ENCODE measurements around the gene SPN.
"Not testable (repeated sequence)": the region's sequence is repeated elsewhere in the genome, so short reads cannot be mapped to it uniquely, and the experiment has no call there.

The SPN gene

DNA sequence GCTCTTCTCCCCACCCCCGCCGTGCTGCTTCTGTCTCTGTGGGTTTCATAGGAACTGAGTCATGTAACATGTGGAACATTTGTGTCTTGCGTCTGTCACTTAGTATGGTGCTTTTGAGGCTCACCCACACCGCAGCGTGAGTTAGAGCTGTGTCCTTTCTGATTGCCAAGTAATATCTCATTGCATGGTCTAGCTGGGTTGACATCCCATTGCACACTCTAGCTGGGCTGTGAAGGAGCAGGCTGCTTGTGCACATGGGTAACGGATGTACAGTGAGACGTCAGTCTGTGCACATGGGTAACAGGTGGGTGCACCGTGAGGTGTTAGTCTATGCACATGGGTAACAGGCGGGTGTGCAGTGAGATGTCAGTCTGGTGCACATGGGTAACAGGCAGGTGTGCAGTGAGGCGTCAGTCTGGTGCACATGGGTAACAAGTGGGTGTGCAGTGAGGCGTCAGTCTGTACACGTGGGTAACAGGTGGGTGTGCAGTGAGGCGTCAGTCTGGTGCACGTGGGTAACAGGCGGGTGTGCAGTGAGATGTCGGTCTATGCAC, 36.2 kb upstream of the SPN start:
- not testable (repeated sequence) for H3K27me3 ChIP-seq (ENCODE audit: insufficient read depth, low read length); H3K9me3 ChIP-seq (ENCODE audit: insufficient read depth, low read depth, low read length); H3K18ac ChIP-seq (ENCODE audit: low read length); H2BK12ac ChIP-seq (ENCODE audit: low read length); H3K79me1 ChIP-seq (ENCODE audit: low read length); H3K4me2 ChIP-seq (ENCODE audit: low read length); H2AFZ ChIP-seq (ENCODE audit: insufficient read depth, low read length, poor library complexity); H3K36me3 ChIP-seq (ENCODE audit: control insufficient read depth in 1 of 2, insufficient read depth in 2 of 2, low read length in 2 of 2); H3K23ac ChIP-seq (ENCODE audit: low read length); H2BK120ac ChIP-seq (ENCODE audit: insufficient read depth, low read length, poor library complexity); H3K4me3 ChIP-seq (ENCODE audit: low read depth, low read length); DNase-seq; H4K8ac ChIP-seq (ENCODE audit: low read depth, low read length); H3K4me1 ChIP-seq (ENCODE audit: control insufficient read depth in 1 of 2, insufficient read depth in 2 of 2, low read length in 2 of 2); H3K79me2 ChIP-seq (ENCODE audit: control insufficient read depth, insufficient read depth, low read length, poor library complexity); H4K91ac ChIP-seq (ENCODE audit: low read depth, low read length); H2BK5ac ChIP-seq (ENCODE audit: low read depth, low read length, poor library complexity); H3K4ac ChIP-seq (ENCODE audit: low read depth, low read length); H2AK5ac ChIP-seq (ENCODE audit: low read length); H3K14ac ChIP-seq (ENCODE audit: low read length); H3K27ac ChIP-seq (ENCODE audit: low read depth, low read length); H3K9ac ChIP-seq (ENCODE audit: low read length); H4K12ac ChIP-seq (ENCODE audit: low read depth, low read length)
- WGBS (ENCODE audit: extremely low coverage, insufficient coverage, insufficient read length) = no CpG with 5 or more reads among the region's 16 CpGs

DNA sequence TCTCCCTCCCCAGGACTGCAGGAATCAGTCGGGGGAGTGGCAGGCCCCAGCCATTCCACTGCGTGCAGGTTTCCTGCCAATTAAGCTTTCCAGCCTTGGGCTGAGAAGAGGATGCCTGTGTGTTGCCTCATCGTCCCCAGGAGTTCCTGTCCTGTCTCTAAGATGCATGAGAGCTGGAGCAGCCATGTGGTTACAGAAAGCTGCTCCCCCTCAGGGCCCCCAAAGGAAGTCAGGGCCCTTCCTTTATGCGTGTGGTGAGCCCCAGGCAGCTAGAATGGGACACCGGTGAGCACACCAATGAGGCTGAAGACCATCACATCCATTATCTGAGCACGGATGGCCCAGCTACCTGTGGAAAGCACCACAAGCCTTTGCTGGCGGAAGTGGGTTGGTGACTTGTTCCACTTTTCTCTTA, 35.4 kb upstream of the SPN start:
- not testable (repeated sequence) for H3K9ac ChIP-seq (ENCODE audit: low read length); H3K18ac ChIP-seq (ENCODE audit: low read length); H3K79me1 ChIP-seq (ENCODE audit: low read length); H2BK12ac ChIP-seq (ENCODE audit: low read length); H4K8ac ChIP-seq (ENCODE audit: low read depth, low read length); DNase-seq; H2BK120ac ChIP-seq (ENCODE audit: insufficient read depth, low read length, poor library complexity); H2AK5ac ChIP-seq (ENCODE audit: low read length); H2BK5ac ChIP-seq (ENCODE audit: low read depth, low read length, poor library complexity); H2AFZ ChIP-seq (ENCODE audit: insufficient read depth, low read length, poor library complexity); H3K4me2 ChIP-seq (ENCODE audit: low read length); H3K4me3 ChIP-seq (ENCODE audit: low read depth, low read length); H3K14ac ChIP-seq (ENCODE audit: low read length); H4K91ac ChIP-seq (ENCODE audit: low read depth, low read length); H3K36me3 ChIP-seq (ENCODE audit: control insufficient read depth in 1 of 2, insufficient read depth in 2 of 2, low read length in 2 of 2); H3K4me1 ChIP-seq (ENCODE audit: control insufficient read depth in 1 of 2, insufficient read depth in 2 of 2, low read length in 2 of 2); H3K79me2 ChIP-seq (ENCODE audit: control insufficient read depth, insufficient read depth, low read length, poor library complexity); H3K4ac ChIP-seq (ENCODE audit: low read depth, low read length); H3K23ac ChIP-seq (ENCODE audit: low read length); H3K27ac ChIP-seq (ENCODE audit: low read depth, low read length); H4K12ac ChIP-seq (ENCODE audit: low read depth, low read length); H3K9me3 ChIP-seq (ENCODE audit: insufficient read depth, low read depth, low read length); H3K27me3 ChIP-seq (ENCODE audit: insufficient read depth, low read length)
- no CpG with 5 or more reads among the region's 7 CpGs for WGBS (ENCODE audit: extremely low coverage, insufficient coverage, insufficient read length)

DNA sequence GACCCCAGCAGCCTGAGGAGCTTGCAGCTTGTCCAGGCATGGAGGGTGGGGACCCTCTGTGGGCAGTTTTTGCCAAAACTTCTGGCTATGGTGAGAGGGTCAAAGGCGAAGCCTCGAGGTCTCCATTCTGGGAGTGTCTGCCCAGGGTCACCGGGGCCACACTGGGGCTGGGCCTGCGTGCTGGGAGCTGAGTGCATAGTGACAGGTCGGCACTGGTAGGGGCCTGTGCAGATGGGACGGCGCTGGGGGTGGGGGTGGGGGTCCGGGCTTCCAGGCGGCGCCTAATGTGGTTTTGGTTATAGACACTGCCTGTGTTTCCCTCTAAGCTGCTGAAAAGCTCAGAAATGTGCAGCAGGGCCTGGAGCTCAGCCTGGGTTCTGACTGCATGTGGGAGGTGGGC, 34.3 kb upstream of the SPN start:
- H3K9me3 ChIP-seq (ENCODE audit: insufficient read depth, low read depth, low read length); H3K4me2 ChIP-seq (ENCODE audit: low read length); H2BK12ac ChIP-seq (ENCODE audit: low read length); H3K18ac ChIP-seq (ENCODE audit: low read length); H3K27me3 ChIP-seq (ENCODE audit: insufficient read depth, low read length); H3K9ac ChIP-seq (ENCODE audit: low read length); H3K4me1 ChIP-seq (ENCODE audit: control insufficient read depth in 1 of 2, insufficient read depth in 2 of 2, low read length in 2 of 2); H4K8ac ChIP-seq (ENCODE audit: low read depth, low read length); H4K91ac ChIP-seq (ENCODE audit: low read depth, low read length); H3K36me3 ChIP-seq (ENCODE audit: control insufficient read depth in 1 of 2, insufficient read depth in 2 of 2, low read length in 2 of 2); H2AFZ ChIP-seq (ENCODE audit: insufficient read depth, low read length, poor library complexity); H4K12ac ChIP-seq (ENCODE audit: low read depth, low read length); H2BK120ac ChIP-seq (ENCODE audit: insufficient read depth, low read length, poor library complexity); H3K27ac ChIP-seq (ENCODE audit: low read depth, low read length); DNase-seq; H3K14ac ChIP-seq (ENCODE audit: low read length); H3K4me3 ChIP-seq (ENCODE audit: low read depth, low read length); H3K23ac ChIP-seq (ENCODE audit: low read length); H3K4ac ChIP-seq (ENCODE audit: low read depth, low read length); H2AK5ac ChIP-seq (ENCODE audit: low read length); H2BK5ac ChIP-seq (ENCODE audit: low read depth, low read length, poor library complexity); H3K79me2 ChIP-seq (ENCODE audit: control insufficient read depth, insufficient read depth, low read length, poor library complexity); H3K79me1 ChIP-seq (ENCODE audit: low read length): not testable (repeated sequence)
- WGBS (ENCODE audit: extremely low coverage, insufficient coverage, insufficient read length) = no CpG with 5 or more reads among the region's 10 CpGs

DNA sequence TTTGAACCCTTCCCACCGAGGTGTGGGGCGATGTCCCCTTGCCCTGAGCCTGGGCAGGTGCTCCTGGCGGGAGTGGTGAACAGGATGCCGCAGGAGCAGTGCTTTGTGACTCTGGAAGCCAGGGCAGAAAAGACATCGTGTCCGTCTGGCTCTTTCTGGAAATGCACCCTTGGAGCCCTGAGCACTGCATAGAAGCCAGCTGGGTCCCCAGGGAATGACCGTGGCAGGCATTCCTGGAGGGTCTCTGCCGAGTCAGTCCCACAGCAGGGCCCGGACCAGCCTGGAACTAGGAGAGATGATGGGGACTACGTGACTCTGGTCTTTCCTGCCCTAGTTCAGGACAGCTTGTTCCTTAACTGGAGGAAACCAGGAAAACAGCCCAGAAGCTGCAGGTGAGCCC, 33.7 kb upstream of the SPN start:
- H3K9ac ChIP-seq (ENCODE audit: low read length); H3K36me3 ChIP-seq (ENCODE audit: control insufficient read depth in 1 of 2, insufficient read depth in 2 of 2, low read length in 2 of 2); H3K79me2 ChIP-seq (ENCODE audit: control insufficient read depth, insufficient read depth, low read length, poor library complexity); H3K4me1 ChIP-seq (ENCODE audit: control insufficient read depth in 1 of 2, insufficient read depth in 2 of 2, low read length in 2 of 2); H3K23ac ChIP-seq (ENCODE audit: low read length); H2BK12ac ChIP-seq (ENCODE audit: low read length); H4K91ac ChIP-seq (ENCODE audit: low read depth, low read length); H3K79me1 ChIP-seq (ENCODE audit: low read length); H2AFZ ChIP-seq (ENCODE audit: insufficient read depth, low read length, poor library complexity); H3K18ac ChIP-seq (ENCODE audit: low read length); H2AK5ac ChIP-seq (ENCODE audit: low read length); H4K12ac ChIP-seq (ENCODE audit: low read depth, low read length); H3K4me3 ChIP-seq (ENCODE audit: low read depth, low read length); H2BK120ac ChIP-seq (ENCODE audit: insufficient read depth, low read length, poor library complexity); H3K4me2 ChIP-seq (ENCODE audit: low read length); H2BK5ac ChIP-seq (ENCODE audit: low read depth, low read length, poor library complexity); H3K9me3 ChIP-seq (ENCODE audit: insufficient read depth, low read depth, low read length); H4K8ac ChIP-seq (ENCODE audit: low read depth, low read length); H3K4ac ChIP-seq (ENCODE audit: low read depth, low read length); H3K27ac ChIP-seq (ENCODE audit: low read depth, low read length); H3K27me3 ChIP-seq (ENCODE audit: insufficient read depth, low read length); H3K14ac ChIP-seq (ENCODE audit: low read length); DNase-seq: not testable (repeated sequence)
- WGBS (ENCODE audit: extremely low coverage, insufficient coverage, insufficient read length) = no CpG with 5 or more reads among the region's 10 CpGs

Measured in trophoblast cell (in vitro differentiated cells and primary cell).